ENCODE data around the gene PRR29. TPM values are rescaled to one million over a fixed set of nuclear protein-coding genes. Genes with fewer than 3 reads are reported as not detected.
"Not testable (repeated sequence)": the region's sequence is repeated elsewhere in the genome, so short reads cannot be mapped to it uniquely, and the experiment has no call there.

PRR29 gene
- total RNA-seq, 4 donors from 2014 or later, result 1.7 to 5.6 (median 4.2) TPM

DNA sequence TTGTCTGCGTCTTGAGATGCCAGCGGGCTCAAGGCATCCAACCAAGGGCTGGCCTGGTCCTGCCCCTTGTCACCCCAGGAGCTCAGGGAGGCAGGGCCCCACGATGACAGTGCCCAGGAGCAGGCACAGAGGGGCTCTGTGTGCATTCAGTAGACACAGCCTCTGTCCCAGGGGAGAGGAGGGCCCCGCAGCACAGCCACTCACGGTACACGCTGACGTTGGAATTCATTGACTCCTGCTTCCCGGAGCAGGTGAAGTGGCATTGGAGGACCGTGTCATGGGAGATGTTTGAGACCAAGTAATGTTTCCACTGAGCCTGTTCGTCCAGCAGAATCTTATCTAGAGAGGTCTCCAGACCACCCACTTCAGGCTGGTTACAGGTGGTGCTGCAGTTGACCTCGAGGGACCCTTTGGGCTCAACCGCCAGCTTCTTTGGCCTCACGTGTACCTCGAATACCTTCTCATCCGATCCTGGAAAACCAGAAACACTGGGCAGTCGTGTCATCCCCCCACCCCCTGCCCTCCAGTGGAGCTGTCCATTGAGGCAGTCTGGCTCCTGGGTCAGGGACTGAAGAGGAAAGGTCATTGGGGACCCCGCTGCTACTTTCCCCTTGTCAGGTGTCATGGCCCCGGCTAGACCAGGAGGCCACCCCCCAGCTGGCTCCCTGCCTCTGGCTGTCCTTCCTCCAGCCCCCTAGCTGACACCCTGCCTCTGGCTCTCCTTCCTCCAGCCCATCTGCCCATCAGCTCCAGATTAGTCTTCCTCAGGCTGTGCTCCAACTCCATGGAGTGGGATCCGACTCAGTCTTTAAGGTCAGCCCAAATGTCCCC is 7.0 kb downstream of the PRR29 start:
- H3K27me3 ChIP-seq, result no peaks in the 10 kb centered on the region
- intact Hi-C loops (cut with DNase I), result no loop called here
- WGBS, 2 donors, result 39 to 52% methylated on average over 12 to 15 of the region's 19 CpGs
- H3K4me1 ChIP-seq, result peaks cover 17 to 58% of the 10 kb centered on the region in 2 donors
- H3K36me3 ChIP-seq, result no peaks in the 10 kb centered on the region
- no peak overlapping the region for H3K4me3 ChIP-seq (replicated peaks in 1 of 3)
- H3K27ac ChIP-seq, result peak overlapping the region in 2 of 3 donors; percentile 56 to 57
- H3K9me3 ChIP-seq, result no peaks in the 10 kb centered on the region
- DNase-seq, result no peak
- no peak for TF ChIP-seq CTCF (IDR thresholded peaks at IDR 0.05)
- TF ChIP-seq POLR2A (IDR thresholded peaks at IDR 0.05), result no peak

GRCh38 chr17:64005734-64006167 is 7.6 kb downstream of the PRR29 start:
- H3K4me3 ChIP-seq (replicated peaks in 1 of 3), result no peak overlapping the region
- TF ChIP-seq POLR2A (IDR thresholded peaks at IDR 0.05) (no peak), CTCF (IDR thresholded peaks at IDR 0.05) (peak in 1 of 6 experiments; percentile 21)
- no peaks in the 10 kb centered on the region for H3K27me3 ChIP-seq
- intact Hi-C loops (cut with DNase I), result no loop called here
- H3K36me3 ChIP-seq, result no peaks in the 10 kb centered on the region
- peak overlapping the region in 2 of 3 donors; percentile 56 to 57 for H3K27ac ChIP-seq
- no peaks in the 10 kb centered on the region for H3K9me3 ChIP-seq
- 28 to 36% methylated on average over 6 of the region's 6 CpGs for WGBS, 2 donors
- H3K4me1 ChIP-seq, result peaks cover 17 to 58% of the 10 kb centered on the region in 2 donors
- DNase-seq, result peak; percentile 76 to 81

DNA sequence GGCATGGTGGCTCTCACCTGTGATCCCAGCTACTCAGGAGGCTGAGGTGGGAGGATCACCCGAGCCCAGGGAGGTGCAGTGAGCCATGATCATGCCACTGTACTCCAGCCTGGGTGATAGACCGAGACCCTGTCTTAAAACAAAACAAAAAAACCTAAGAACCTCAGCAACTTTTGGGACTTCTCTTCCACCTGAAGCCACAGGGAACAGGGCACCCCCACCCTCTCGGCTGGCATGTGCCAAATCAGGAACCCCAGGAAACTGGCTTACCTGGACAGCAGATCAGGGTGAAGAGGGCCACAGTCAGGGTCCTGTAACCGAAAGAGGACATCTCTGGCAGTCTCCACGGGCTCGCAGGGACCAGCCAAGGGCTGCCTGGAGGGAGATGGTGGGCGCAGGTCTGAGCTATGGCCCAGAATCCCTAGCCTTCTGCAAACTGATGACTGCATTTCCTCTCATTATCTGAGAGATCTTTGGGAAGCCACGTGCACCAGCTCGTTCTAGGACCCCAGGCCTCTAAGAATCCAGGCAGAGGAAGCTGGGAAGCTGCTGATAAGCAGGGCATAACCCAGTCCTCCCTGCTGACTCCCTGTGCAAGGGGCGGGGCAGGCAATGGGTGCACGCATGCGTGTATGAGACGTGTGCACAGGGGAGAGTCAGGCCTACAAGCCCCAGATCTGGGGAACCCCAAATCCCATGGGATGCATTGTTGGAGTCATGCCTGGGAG is 8.4 kb downstream of the PRR29 start:
- intact Hi-C loops (cut with DNase I), result no loop called here
- Histone ChIP-seq H3K27me3 (no peaks in the 10 kb centered on the region), H3K36me3 (no peaks in the 10 kb centered on the region), H3K9me3 (no peaks in the 10 kb centered on the region), H3K4me3 (replicated peaks in 1 of 3) (peak overlapping the region in 1 of 3 donors; percentile 2), H3K4me1 (peaks cover 17 to 51% of the 10 kb centered on the region in 2 donors), H3K27ac (peak overlapping the region in 2 of 3 donors; percentile 56 to 57)
- no peak for TF ChIP-seq CTCF (IDR thresholded peaks at IDR 0.05)
- TF ChIP-seq POLR2A (IDR thresholded peaks at IDR 0.05), result no peak
- 68 to 73% methylated on average over 7 to 12 of the region's 13 CpGs for WGBS, 2 donors
- no peak for DNase-seq

DNA sequence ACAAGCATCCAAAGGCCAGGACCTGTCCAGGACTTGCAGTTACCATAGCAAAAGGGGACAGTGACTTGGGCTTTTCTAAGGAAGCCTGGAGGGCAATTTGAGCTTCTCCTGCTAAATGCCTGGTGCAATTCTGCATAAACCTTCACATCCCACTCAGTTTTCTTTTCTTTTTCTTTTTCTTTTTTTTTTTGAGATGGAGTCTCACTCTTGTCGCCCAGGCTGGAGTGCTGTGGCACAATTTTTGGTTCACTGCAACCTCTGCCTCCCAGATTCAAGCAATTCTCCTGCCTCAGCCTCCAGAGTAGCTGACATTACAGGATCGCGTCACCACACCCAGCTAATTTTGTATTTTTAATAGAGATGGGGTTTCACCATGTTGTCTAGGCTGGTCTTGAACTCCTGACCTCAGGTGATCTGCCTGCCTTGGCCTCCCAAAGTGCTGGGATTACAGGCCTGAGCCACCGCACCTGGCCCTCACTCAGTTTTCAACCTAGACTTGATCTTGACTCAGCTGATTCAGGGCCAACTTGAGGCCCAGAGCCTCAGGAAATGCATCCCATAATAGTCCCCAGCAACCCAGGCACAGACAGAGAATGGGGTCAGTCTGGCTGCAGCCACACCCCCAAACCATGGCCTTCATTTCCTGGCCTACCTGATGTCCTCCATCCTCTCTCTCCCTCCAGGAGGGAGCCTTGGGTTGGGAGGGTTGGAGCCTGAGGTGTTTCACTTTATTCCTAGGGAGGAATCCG is 9.1 kb downstream of the PRR29 start:
- 93 to 95% methylated on average over 5 of the region's 5 CpGs for WGBS, 2 donors
- DNase-seq; H3K36me3 ChIP-seq; H3K27me3 ChIP-seq; H3K4me3 ChIP-seq (replicated peaks in 1 of 3); H3K9me3 ChIP-seq; intact Hi-C loops (cut with DNase I): not testable (repeated sequence)
- Histone ChIP-seq H3K4me1 (peaks cover 17 to 45% of the 10 kb centered on the region in 2 donors), H3K27ac (peak overlapping the region in 1 of 3 donors; percentile 10)

- H3K27ac ChIP-seq, result peak overlapping the region in 1 of 3 donors; percentile 10
- H3K27me3 ChIP-seq, result no peaks in the 10 kb centered on the region
- H3K4me3 ChIP-seq (replicated peaks in 1 of 3), result no peak overlapping the region
- WGBS, 2 donors, result 78 to 79% methylated on average over 5 of the region's 5 CpGs
- peaks cover 17 to 43% of the 10 kb centered on the region in 2 donors for H3K4me1 ChIP-seq
- TF ChIP-seq CTCF (IDR thresholded peaks at IDR 0.05), result no peak
- no peak for TF ChIP-seq POLR2A (IDR thresholded peaks at IDR 0.05)
- H3K9me3 ChIP-seq, result no peaks in the 10 kb centered on the region
- DNase-seq, result no peak
- no peaks in the 10 kb centered on the region for H3K36me3 ChIP-seq
- intact Hi-C loops (cut with DNase I), result no loop called here
These were observed 9.7 kb downstream of the PRR29 start for GRCh38 chr17:64007838-64008282.
